ENCODE measurements around the gene EEFSEC. TPM values are rescaled to one million over a fixed set of nuclear protein-coding genes. Genes with fewer than 3 reads are reported as not detected.

EEFSEC gene
- total and polyA plus RNA-seq, 2 of the 4 experiments (the other 2 are of a cell fraction) = 4.5 to 9.3 TPM

- Histone ChIP-seq H4K5ac (ENCODE audit: low read depth, low read length) (no peak overlapping the region; the same call in 1 of the 2 replicates), H3K4me2 (ENCODE audit: low read depth, low read length) (no peak overlapping the region), H2BK20ac (ENCODE audit: low read depth, low read length) (no peak overlapping the region), H3K9me1 (ENCODE audit: insufficient read depth, low read length) (0 out of 2 replicates have a peak, but pooled peaks cover 2% of the 10 kb centered on the region), H4K91ac (ENCODE audit: insufficient read depth, low read depth, low read length) (peak overlapping the region; percentile 65; the same call in 1 of the 2 replicates), H3K9ac (ENCODE audit: low read depth, low read length) (no peak overlapping the region), H3K4ac (ENCODE audit: low read depth, low read length) (peak overlapping the region; percentile 35), H4K8ac (ENCODE audit: low read depth in 2 of 2, low read length in 2 of 2) (peak overlapping the region in 1 of 2 experiments; percentile 52; a peak in 1 of 4 replicates), H2BK120ac (ENCODE audit: low read depth, low read length) (no peak overlapping the region), H3K23ac (ENCODE audit: low read depth, low read length) (peak overlapping the region; percentile 32; the same call in 1 of the 2 replicates), H2AK5ac (ENCODE audit: low read depth, low read length) (no peak overlapping the region), H3K14ac (replicated peaks; ENCODE audit: low read depth, low read length) (peak overlapping the region; percentile 52; the same call in 1 of the 2 replicates), H3K56ac (ENCODE audit: extremely low read depth, insufficient read depth, low read length) (no peak overlapping the region), H2AFZ (replicated peaks; ENCODE audit: low read length, poor library complexity) (peak overlapping the region; percentile 47), H3K18ac (ENCODE audit: low read depth, low read length) (no peak overlapping the region; the same call in 1 of the 2 replicates), H4K20me1 (ENCODE audit: insufficient read depth, low read length) (peaks cover 4% of the 10 kb centered on the region), H3K4me3 (ENCODE audit: insufficient read depth, low read depth, low read length) (no peak overlapping the region), H2BK15ac (ENCODE audit: low read depth, low read length) (no peak overlapping the region), H3K27ac (ENCODE audit: insufficient read depth, low read length) (no peak overlapping the region), H2BK5ac (ENCODE audit: low read depth, low read length, poor library complexity, severe bottlenecking) (no peak overlapping the region), H3K27me3 (ENCODE audit: control insufficient read depth, insufficient read depth, low read length) (no peaks in the 10 kb centered on the region), H3K79me1 (ENCODE audit: low read depth in 1 of 2, low read length in 2 of 2) (peaks cover 3 to 18% of the 10 kb centered on the region in 2 experiments; a peak in 2 of 4 replicates), H3K4me1 (ENCODE audit: control insufficient read depth, insufficient read depth, low read length) (peaks cover 4% of the 10 kb centered on the region; the same call in 1 of the 2 replicates), H3K36me3 (ENCODE audit: control insufficient read depth, insufficient read depth, low read length) (no peaks in the 10 kb centered on the region), H3K9me3 (ENCODE audit: control insufficient read depth, insufficient read depth, low read length) (no peaks in the 10 kb centered on the region), H2AK9ac (replicated peaks; ENCODE audit: low read depth, low read length, poor library complexity) (no peak overlapping the region)
- dilution Hi-C loops (cut with HindIII; ENCODE audit: low sequenced_read_pairs, unreplicated experiment) = no loop called here
- intact Hi-C loops (cut with micrococcal nuclease) = no loop called here
- BruUV-seq (replicated peaks) = no TSS peak
- CTCF ChIA-PET = no interaction called here
- peak; percentile 65 for ATAC-seq (ENCODE audit: low read depth)
- POLR2A ChIA-PET (ENCODE audit: unreplicated experiment) = no interaction called here
- no peak for TF ChIP-seq MAZ (IDR thresholded peaks at IDR 0.05; ENCODE audit: borderline replicate concordance, low read depth, low read length)
- TF ChIP-seq NFE2L2 (IDR thresholded peaks at IDR 0.05; ENCODE audit: low read depth, low read length) = no peak
- TF ChIP-seq ELK1 (IDR thresholded peaks at IDR 0.05; ENCODE audit: borderline replicate concordance, low read depth, low read length) = no peak
- no peak for TF ChIP-seq USF2 (IDR thresholded peaks at IDR 0.05; ENCODE audit: low read depth, low read length)
- no peak for TF ChIP-seq MAFK (IDR thresholded peaks at IDR 0.05; ENCODE audit: low read depth, low read length)
- no peak for TF ChIP-seq FOS (IDR thresholded peaks at IDR 0.05; ENCODE audit: low read depth, low read length)
- no peak for TF ChIP-seq MXI1 (IDR thresholded peaks at IDR 0.05; ENCODE audit: borderline replicate concordance, low read depth, low read length)
- no peak for TF ChIP-seq SMC3 (IDR thresholded peaks at IDR 0.05; ENCODE audit: low read depth, low read length)
- no peak for TF ChIP-seq CHD1 (IDR thresholded peaks at IDR 0.05; ENCODE audit: low read depth, low read length)
- WGBS, 2 experiments (ENCODE audit: extremely low coverage in 2 of 2, insufficient read length in 1 of 2) = no CpG with 5 or more reads among the region's 6 CpGs
- DNase-seq = peak; percentile 11
- in situ Hi-C loops (cut with MboI; ENCODE audit: low sequenced_read_pairs) = no loop called here
Observed at GRCh38 chr3:128231606-128232005, 78.3 kb downstream of the EEFSEC start.
